GM10248 (cell line): ENCODE measurements around the gene SH3PXD2A.

Experiments used
- CTCF ChIA-PET: fragments of 300-600 bp; sonication (Branson Sonifier 250); formaldehyde crosslinking; extraction: SDS; loops from one replicate; lab custom pipeline; 2021; ENCODE audit warnings: antibody characterized with exemption; lab: Yijun Ruan, JAX
- POLR2A ChIA-PET: fragments of 350-650 bp; sonication (Branson Sonifier 250); formaldehyde crosslinking; extraction: SDS; loops from one replicate; lab custom pipeline; 2020; ENCODE audit warnings: antibody characterized with exemption; lab: Yijun Ruan, JAX
- DNase-seq: peaks from one replicate; pipeline ENCODE4 v3.0.0; 2012; ENCODE audit errors: extremely low spot score
- TF ChIP-seq, protein P1 (sequence below): IDR thresholded peaks from 2 replicates; pipeline ENCODE4 v1.5.1; 2012; ENCODE audit warnings: mild to moderate bottlenecking, low read depth; ENCODE audit errors: extremely low read depth, missing control alignments, control extremely low read depth

Gene SH3PXD2A

DNA sequence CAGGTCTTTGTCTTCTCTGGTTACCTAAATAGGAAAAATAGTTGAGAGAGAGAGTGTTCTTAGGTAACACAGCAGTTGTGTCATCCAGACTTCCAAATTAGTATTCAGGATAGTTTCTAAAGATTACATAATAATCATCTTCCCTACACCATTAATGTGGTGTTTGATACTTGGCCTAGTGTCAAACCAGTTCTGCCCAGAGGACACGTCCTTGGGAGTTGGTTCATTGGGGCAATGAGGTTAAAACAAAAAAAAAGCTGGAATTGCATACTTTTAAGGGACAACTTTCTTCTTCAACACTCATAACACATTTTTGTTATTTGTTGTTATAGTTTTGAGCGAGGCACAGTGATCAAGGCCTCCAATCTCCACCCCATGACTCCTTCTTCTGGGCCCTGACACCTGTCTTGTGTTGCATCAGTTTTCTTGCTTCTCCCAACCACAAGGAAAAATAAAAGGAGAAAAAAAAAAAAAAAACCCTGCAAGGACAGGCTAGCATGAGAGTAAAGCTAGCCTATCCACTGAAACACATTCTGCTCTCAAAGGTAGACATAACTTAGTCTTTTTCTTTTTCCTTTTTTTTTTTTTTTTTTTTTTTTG, 33.8 kb upstream of the SH3PXD2A start:
- DNase-seq = no peak
- ChIA-PET CTCF (interaction anchor here (1.4 to 2.1 kb wide), 5 partner anchors 11 to 324 kb away, joined by 3 to 8 read pairs (median 4); no protein-coding TSS in a partner anchor), POLR2A (no interaction called here)
- TF ChIP-seq, protein P1, sequence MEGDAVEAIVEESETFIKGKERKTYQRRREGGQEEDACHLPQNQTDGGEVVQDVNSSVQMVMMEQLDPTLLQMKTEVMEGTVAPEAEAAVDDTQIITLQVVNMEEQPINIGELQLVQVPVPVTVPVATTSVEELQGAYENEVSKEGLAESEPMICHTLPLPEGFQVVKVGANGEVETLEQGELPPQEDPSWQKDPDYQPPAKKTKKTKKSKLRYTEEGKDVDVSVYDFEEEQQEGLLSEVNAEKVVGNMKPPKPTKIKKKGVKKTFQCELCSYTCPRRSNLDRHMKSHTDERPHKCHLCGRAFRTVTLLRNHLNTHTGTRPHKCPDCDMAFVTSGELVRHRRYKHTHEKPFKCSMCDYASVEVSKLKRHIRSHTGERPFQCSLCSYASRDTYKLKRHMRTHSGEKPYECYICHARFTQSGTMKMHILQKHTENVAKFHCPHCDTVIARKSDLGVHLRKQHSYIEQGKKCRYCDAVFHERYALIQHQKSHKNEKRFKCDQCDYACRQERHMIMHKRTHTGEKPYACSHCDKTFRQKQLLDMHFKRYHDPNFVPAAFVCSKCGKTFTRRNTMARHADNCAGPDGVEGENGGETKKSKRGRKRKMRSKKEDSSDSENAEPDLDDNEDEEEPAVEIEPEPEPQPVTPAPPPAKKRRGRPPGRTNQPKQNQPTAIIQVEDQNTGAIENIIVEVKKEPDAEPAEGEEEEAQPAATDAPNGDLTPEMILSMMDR = no peak

DNA sequence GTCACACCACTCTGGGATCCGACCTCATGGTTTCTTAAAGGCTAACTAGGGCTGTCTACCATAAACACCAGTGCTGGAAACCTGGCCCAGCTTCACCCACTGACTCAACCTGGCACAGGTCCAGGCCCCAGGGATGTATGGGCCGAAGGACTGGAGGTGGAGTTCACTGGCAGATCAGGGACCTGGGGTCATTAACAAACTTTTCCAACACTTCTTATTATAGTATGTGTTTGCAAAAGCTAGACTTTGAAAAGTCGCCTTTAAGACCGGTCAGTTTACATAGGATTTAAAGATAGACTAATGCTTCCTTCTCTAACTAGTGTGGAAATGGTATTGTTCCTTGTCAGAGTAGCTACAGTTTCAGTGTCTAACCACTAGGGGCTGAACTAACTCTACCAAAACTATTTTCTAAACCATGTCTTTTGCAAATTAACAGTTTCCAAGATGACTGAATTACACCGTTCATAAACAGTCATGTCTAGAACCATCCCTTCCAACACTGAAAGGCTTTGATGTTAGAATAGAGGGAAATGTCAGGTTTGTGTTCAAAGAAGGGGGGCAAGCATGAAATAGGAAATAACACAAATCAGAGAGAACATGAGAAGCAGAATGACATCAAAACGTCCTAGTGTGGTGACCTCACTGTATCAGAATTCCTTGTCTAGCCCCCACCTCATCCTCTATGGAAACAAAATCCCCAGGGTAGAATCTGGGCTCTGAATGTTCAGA, 32.9 kb upstream of the SH3PXD2A start:
- POLR2A ChIA-PET = no interaction called here
- TF ChIP-seq, protein P1 = peak; percentile 77
- peak; percentile 53 for DNase-seq
- CTCF ChIA-PET = interaction anchor here (0.7 to 5.5 kb wide), 44 partner anchors 10 to 410 kb away, joined by 3 to 79 read pairs (median 4); partner anchors contain the start of genes SFR1 and SLK

DNA sequence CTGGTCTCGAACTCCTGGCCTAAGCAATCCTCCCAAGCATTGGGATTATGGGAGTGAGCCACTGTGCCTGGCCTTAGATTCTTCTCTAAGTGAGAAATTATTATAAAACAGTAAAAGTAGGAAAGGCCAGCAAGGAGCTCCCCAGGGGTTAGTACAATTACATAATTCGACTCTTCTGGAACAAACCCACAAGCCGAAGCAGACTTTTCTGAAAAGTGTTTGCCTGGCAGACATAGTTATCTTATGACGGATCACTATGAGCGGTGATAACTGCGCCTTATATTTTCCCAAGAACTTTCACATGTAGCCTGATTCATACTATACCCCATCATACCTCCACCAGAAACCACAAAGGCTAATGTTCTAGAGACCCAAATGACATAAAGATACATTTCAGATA, 30.2 kb upstream of the SH3PXD2A start:
- ChIA-PET CTCF (interaction anchor here (0.8 to 5.5 kb wide), 18 partner anchors 9 to 413 kb away, joined by 3 to 79 read pairs (median 4); partner anchors contain the start of gene SFR1), POLR2A (no interaction called here)
- TF ChIP-seq, protein P1 = no peak
- no peak for DNase-seq

DNA sequence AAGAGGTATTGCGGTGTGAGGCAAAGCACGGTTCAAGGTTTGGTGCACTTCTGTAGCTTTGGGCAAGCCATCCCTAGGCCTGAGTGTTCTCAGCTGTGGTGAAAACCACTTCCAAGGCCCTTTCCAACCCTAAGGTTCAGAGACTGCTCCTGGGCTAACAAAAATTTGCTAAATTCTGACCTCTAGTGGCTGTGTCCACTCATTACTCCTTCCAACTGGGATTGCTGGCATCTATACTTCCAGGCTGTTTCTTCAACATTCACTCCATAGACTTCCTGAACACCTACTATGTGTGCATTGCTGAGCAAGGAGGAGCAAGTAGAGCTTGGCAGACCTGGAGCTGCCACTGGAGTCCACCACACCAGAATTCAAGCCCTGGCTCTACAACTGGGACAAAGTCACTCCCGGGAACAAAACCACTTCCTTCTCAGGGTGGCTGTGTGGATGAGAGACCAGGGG, 29.3 kb upstream of the SH3PXD2A start:
- CTCF ChIA-PET = interaction anchor here (0.7 to 5.5 kb wide), 21 partner anchors 10 to 414 kb away, joined by 3 to 79 read pairs (median 4); partner anchors contain the start of gene SFR1
- TF ChIP-seq, protein P1 = peak; percentile 52
- peak; percentile 57 for DNase-seq
- POLR2A ChIA-PET = no interaction called here

DNA sequence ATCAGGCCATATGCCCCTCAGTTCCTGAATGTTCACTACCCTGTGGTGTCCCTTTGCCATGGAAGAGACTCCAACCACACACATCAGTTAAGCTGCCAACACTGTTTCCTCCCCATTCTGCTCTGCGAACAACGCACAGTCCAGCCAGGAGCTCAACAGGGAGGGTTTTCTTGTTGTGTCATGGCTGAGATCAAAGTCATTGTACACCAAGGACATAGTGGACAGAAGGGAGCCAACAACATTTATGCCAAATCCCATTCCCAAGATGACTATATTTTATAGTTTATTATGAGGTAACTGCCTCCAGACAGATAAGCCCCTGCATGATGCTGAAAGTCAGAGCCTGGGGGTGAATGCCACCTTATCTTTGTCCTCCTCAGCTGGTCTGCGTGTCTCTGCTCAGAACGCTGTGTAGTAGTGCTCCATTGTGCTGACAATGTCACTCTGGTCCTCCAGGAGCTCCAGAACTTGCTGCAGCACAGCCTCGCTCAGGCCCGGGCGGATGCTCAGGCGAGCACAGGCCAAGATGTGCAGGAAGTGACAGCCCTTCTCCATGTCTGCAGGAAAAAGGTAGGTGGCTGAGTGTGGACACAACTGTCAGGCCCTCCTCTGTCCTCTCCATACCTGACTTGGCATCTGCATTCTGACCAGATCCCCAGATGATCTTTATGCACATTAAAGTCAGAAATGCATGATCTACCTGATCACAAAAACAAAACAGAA, 27.1 kb upstream of the SH3PXD2A start:
- CTCF ChIA-PET = interaction anchor here (2.1 kb wide), 1 partner anchor 12 kb away, joined by 4 read pairs; no protein-coding TSS in a partner anchor
- TF ChIP-seq, protein P1 = no peak
- POLR2A ChIA-PET = no interaction called here
- no peak for DNase-seq
